Activated naive CD4-positive, alpha-beta T cell treated with anti-CD3 and anti-CD28 coated beads for 36 hours (primary cell): Measurements from ENCODE around the gene ABCC6. TPM values are rescaled to one million over a fixed set of nuclear protein-coding genes. Genes with fewer than 3 reads are reported as not detected.

Experiments
- CTCF ChIA-PET: fragments of 350-600 bp; sonication (Branson Sonifier 250); formaldehyde crosslinking; loops from one replicate; lab custom pipeline; 2021; ENCODE audit warnings: antibody characterized with exemption; lab: Charles Lee
- DNase-seq: peaks from one replicate; pipeline ENCODE4 v3.0.0-alpha.2; 2020
- H3K27ac Mint-ChIP-seq: one replicate; pipeline ENCODE4 v1.8.0; 2021; ENCODE audit warnings: mild to moderate bottlenecking, mixed read lengths
- H3K27me3 Mint-ChIP-seq: one replicate; pipeline ENCODE4 v1.8.0; 2021; ENCODE audit warnings: low read depth, mixed read lengths
- H3K36me3 Mint-ChIP-seq: one replicate; pipeline ENCODE4 v1.8.0; 2021; ENCODE audit warnings: low read depth, mixed read lengths
- H3K4me1 Mint-ChIP-seq: one replicate; pipeline ENCODE4 v1.8.0; 2021; ENCODE audit warnings: low read depth, mixed read lengths
- H3K4me3 Mint-ChIP-seq: one replicate; pipeline ENCODE4 v1.8.0; 2021; ENCODE audit warnings: mild to moderate bottlenecking, moderate library complexity, mixed read lengths
- H3K9me3 Mint-ChIP-seq: one replicate; pipeline ENCODE4 v1.8.0; 2021; ENCODE audit warnings: mixed read lengths
- intact Hi-C: fragments of 100-400 bp; cut with micrococcal nuclease; formaldehyde crosslinking; loops from one replicate; pipeline ENCODE4 v1.15.1; 2023
- total RNA-seq, 2 experiments: library from RNA; stranded (reverse); gene quantifications; one replicate each; pipeline ENCODE4 v1.2.3, GENCODE V29; 2021

The ABCC6 gene
- total RNA-seq, 2 experiments from 2014 or later: not detected

DNA sequence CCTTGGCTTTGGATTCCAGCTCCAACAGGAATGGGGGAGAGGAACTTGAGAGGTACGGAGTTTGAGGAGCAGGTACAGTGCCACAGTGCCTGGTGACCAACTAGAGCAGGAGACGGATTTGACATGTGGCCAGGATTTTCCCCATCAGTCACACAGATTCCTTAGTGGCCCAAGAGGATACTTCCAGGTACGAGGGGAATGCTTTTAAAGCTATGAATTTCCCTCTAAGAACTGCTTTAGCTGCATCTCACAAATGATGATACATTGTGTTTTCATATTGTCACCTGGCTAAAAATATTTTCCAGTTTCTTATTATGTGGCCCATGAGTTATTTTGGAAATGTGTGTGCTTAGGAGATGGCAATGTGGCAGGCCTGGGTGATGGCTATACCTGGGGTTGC is 98.3 kb downstream of the ABCC6 start:
- Mint-ChIP-seq H3K27ac (no peak overlapping the region), H3K4me1 (no peaks in the 10 kb centered on the region), H3K27me3 (no peaks in the 10 kb centered on the region), H3K9me3 (peaks cover 16% of the 10 kb centered on the region), H3K4me3 (no peak overlapping the region), H3K36me3 (peaks cover 61% of the 10 kb centered on the region)
- intact Hi-C loops: loop anchor here (10.0 kb wide), 1 partner anchor 450 kb away; no protein-coding TSS in a partner anchor
- no peak for DNase-seq
- CTCF ChIA-PET: no interaction called here

DNA sequence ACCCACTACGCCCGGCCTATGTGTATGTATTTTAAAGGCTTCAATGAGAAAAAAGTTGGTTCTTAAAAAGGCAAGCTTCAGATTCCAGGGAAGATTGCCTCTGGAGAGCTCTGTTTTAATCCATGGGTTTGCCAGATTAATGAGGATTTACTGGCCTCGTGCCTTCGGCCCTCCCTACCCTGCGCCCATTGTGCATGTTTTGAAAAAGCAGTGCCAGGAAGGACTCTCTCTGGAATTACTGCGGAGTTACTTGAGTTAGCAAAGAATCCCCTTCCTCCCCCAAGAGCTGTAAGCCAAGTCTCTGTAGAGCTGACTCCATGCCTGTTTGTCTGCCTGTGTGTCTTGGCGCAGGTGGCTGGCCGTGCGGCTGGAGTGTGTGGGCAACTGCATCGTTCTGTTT is 98.9 kb downstream of the ABCC6 start:
- peaks cover 16% of the 10 kb centered on the region for H3K9me3 Mint-ChIP-seq
- no peak for DNase-seq
- no peak overlapping the region for H3K4me3 Mint-ChIP-seq
- intact Hi-C loops: loop anchor here (10.0 kb wide), 1 partner anchor 450 kb away; no protein-coding TSS in a partner anchor
- no peaks in the 10 kb centered on the region for H3K27me3 Mint-ChIP-seq
- peaks cover 64% of the 10 kb centered on the region for H3K36me3 Mint-ChIP-seq
- H3K4me1 Mint-ChIP-seq: no peaks in the 10 kb centered on the region
- CTCF ChIA-PET: no interaction called here
- H3K27ac Mint-ChIP-seq: no peak overlapping the region

DNA sequence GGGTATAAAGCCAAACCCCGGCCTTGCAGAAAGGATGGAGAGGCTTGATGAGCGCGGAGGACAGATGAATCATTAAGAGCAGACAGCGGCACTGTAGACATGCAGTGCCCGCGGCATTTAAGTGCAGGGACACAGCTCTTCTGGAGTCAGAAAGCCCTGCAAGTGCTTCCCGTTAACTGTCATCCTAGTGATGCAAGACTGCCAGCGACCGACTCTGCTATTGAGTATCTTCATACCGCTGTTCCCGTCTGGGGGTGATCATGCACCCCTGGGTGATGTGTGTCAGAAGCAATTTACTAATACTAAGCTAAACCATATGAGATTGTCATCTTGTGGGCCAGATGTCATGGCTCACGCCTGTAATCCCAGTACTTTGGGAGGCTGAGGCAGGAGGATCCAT is 101.0 kb downstream of the ABCC6 start:
- Mint-ChIP-seq H3K9me3 (peaks cover 20% of the 10 kb centered on the region), H3K27ac (no peak overlapping the region), H3K36me3 (peaks cover 78% of the 10 kb centered on the region), H3K4me1 (no peaks in the 10 kb centered on the region), H3K4me3 (no peak overlapping the region), H3K27me3 (no peaks in the 10 kb centered on the region)
- CTCF ChIA-PET: interaction anchor here (1.5 kb wide), 1 partner anchor 247 kb away, joined by 5 read pairs; no protein-coding TSS in a partner anchor
- intact Hi-C loops: loop anchor here (10.0 kb wide), 1 partner anchor 447 kb away; no protein-coding TSS in a partner anchor
- DNase-seq: no peak

DNA sequence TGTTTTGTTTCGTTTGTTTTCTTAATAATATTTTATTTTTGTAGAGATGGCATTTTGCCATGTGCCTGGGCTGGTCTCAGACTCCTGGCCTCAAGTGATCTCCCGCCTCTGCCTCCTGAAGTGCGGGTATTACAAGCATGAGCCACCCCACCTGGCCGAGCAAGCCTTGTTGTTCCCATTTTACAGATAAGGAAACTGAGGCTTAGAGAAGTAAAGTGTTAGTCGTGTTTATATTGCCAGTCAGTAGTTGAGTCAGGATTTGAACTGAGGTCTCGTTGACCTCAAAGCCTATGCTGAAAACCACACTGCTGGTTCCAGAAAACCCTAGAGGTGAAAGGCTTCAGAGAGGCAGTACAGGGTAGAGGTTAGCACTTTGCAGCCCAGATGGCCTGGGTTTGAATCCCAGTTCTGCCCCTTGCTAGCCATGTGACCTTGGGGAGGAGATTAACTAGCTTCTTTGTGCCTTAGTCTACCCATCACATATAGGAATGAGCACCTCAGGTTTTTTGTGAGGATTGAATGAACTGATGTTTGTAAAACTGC is 102.0 kb downstream of the ABCC6 start:
- H3K27ac Mint-ChIP-seq: peak overlapping the region; percentile 46
- H3K27me3 Mint-ChIP-seq: no peaks in the 10 kb centered on the region
- H3K9me3 Mint-ChIP-seq: peaks cover 25% of the 10 kb centered on the region
- CTCF ChIA-PET: no interaction called here
- no peak overlapping the region for H3K4me3 Mint-ChIP-seq
- DNase-seq: no peak
- no peaks in the 10 kb centered on the region for H3K4me1 Mint-ChIP-seq
- peaks cover 85% of the 10 kb centered on the region for H3K36me3 Mint-ChIP-seq
- intact Hi-C loops: loop anchor here (10.0 kb wide), 1 partner anchor 446 kb away; no protein-coding TSS in a partner anchor

DNA sequence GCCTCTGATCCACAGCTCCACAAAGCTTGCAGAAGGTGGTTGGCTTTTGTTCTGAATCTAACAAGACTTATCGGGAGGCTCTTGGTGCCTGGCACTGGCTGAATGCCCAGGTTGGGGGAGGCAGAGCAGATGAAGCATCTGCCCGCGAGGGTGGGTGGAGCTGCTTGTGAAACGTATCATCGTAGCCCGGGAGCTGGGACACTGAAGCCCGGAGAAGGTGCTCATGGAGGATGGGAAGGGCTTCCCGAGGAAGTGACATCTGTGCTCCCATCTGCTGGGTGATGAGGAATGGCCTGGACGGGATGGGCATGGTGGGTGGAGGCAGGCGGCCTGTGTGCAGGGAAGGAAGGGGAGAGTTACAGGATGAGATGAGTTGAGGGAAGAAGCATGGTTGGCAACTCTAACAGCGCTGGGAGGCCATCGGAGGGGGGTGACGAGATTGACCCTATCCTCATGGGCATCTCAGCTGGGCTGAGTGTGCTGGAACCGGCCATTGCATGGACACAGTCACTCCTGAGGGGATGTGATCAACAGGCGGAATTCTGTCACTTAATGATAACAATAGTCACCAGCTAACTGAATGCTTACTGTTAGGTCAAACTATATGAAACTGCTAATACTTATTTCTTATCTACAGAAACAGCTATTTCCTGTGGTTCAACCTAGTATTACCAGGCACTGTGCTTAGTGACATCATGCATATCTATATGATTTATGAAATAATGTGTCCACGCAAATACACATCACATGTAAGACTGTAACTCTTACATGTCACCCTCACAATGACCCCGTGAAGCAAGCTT is 102.7 kb downstream of the ABCC6 start:
- H3K4me3 Mint-ChIP-seq: no peak overlapping the region
- intact Hi-C loops: loop anchor here (10.0 kb wide), 1 partner anchor 446 kb away; no protein-coding TSS in a partner anchor
- peaks cover 84% of the 10 kb centered on the region for H3K36me3 Mint-ChIP-seq
- CTCF ChIA-PET: interaction anchor here (0.5 kb wide), 1 partner anchor 376 kb away, joined by 3 read pairs; no protein-coding TSS in a partner anchor
- H3K4me1 Mint-ChIP-seq: no peaks in the 10 kb centered on the region
- no peak overlapping the region for H3K27ac Mint-ChIP-seq
- DNase-seq: no peak
- no peaks in the 10 kb centered on the region for H3K27me3 Mint-ChIP-seq
- H3K9me3 Mint-ChIP-seq: peaks cover 23% of the 10 kb centered on the region

DNA sequence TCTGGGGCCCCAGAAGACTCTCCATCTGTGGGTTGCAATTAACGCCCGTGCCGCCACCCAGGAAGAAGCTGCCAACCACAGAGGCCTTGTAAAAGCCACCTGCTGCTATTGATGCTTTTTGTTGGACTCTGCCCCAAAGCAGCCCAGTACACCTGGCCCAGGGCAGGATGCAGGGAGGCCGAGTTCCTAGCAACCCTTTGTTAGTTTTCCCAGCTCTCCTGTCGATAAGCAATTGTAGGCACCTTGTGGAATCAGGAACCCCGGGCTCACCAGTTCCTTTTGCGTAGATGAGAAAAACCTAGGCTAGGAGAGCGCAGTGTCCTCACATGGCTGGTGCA is 103.3 kb downstream of the ABCC6 start:
- H3K4me3 Mint-ChIP-seq: no peak overlapping the region
- no peaks in the 10 kb centered on the region for H3K4me1 Mint-ChIP-seq
- no peak overlapping the region for H3K27ac Mint-ChIP-seq
- CTCF ChIA-PET: interaction anchor here (0.5 kb wide), 1 partner anchor 376 kb away, joined by 3 read pairs; no protein-coding TSS in a partner anchor
- peaks cover 21% of the 10 kb centered on the region for H3K9me3 Mint-ChIP-seq
- no peak for DNase-seq
- peaks cover 86% of the 10 kb centered on the region for H3K36me3 Mint-ChIP-seq
- intact Hi-C loops: loop anchor here (10.0 kb wide), 1 partner anchor 445 kb away; no protein-coding TSS in a partner anchor
- no peaks in the 10 kb centered on the region for H3K27me3 Mint-ChIP-seq

DNA sequence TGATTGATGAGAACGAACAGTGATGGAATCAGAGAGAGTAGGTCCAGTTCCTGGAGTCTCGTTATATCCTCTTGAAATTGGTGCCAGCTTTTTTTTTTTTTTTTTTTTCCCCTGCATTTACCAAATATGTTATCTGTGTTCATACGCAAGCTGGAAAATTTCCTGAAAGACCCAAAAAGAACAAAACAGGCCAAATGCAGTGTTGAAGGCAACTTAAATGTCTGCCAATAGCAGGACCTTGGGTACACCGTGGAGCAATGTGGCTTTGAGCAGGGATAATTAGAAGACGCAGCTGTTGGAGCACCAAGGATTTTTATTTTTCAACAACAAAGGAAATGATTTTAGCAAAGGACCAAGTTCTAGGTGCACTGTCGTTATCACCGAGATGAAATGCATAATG is 105.0 kb downstream of the ABCC6 start:
- Mint-ChIP-seq H3K36me3 (peaks cover 85% of the 10 kb centered on the region), H3K4me1 (no peaks in the 10 kb centered on the region), H3K9me3 (peaks cover 10% of the 10 kb centered on the region), H3K4me3 (no peak overlapping the region), H3K27ac (no peak overlapping the region), H3K27me3 (no peaks in the 10 kb centered on the region)
- intact Hi-C loops: no loop called here
- DNase-seq: no peak
- CTCF ChIA-PET: no interaction called here

DNA sequence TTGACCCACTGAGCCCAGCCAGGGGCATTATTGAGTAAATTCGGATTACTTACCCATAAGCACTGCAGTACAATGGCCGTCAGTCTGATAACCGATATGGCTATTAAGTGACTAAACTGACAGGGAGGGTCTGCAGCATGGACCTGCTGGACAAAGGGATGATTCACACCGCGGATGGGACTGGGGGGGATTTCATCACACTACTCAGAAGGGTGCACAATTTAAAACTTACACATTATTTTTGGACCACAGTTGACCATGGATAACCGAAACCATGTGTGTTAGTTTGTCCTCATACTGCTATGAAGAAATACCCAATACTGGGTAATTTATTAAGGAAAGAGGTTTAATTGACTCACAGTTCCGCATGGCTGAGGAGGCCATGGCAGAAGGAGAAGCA is 106.5 kb downstream of the ABCC6 start:
- Mint-ChIP-seq H3K27ac (no peak overlapping the region), H3K4me3 (no peak overlapping the region), H3K9me3 (peaks cover 10% of the 10 kb centered on the region), H3K27me3 (no peaks in the 10 kb centered on the region), H3K4me1 (no peaks in the 10 kb centered on the region), H3K36me3 (peaks cover 82% of the 10 kb centered on the region)
- CTCF ChIA-PET: no interaction called here
- intact Hi-C loops: no loop called here
- no peak for DNase-seq

DNA sequence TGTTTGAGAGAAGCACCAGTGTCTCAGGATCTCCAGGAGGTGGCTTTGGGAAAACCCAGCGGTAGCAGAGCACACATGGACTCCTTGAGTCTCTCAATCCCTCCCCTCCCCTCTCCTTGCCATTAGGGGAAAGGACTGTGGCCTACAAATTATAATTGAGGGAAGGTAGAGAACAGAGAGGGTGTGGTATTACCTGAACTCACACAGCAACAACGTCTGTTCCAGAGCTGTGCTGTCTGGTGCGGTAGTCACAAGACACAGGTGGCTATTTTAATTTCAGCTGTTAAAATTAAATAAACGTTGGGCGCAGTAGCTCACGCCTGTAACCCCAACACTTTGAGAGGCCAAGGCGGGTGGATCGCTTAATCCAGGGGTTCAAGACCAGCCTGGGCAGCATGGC is 110.2 kb downstream of the ABCC6 start:
- Mint-ChIP-seq H3K36me3 (peaks cover 81% of the 10 kb centered on the region), H3K4me1 (no peaks in the 10 kb centered on the region), H3K27ac (no peak overlapping the region), H3K4me3 (no peak overlapping the region), H3K27me3 (no peaks in the 10 kb centered on the region), H3K9me3 (peaks cover 7% of the 10 kb centered on the region)
- CTCF ChIA-PET: no interaction called here
- intact Hi-C loops: no loop called here
- no peak for DNase-seq

DNA sequence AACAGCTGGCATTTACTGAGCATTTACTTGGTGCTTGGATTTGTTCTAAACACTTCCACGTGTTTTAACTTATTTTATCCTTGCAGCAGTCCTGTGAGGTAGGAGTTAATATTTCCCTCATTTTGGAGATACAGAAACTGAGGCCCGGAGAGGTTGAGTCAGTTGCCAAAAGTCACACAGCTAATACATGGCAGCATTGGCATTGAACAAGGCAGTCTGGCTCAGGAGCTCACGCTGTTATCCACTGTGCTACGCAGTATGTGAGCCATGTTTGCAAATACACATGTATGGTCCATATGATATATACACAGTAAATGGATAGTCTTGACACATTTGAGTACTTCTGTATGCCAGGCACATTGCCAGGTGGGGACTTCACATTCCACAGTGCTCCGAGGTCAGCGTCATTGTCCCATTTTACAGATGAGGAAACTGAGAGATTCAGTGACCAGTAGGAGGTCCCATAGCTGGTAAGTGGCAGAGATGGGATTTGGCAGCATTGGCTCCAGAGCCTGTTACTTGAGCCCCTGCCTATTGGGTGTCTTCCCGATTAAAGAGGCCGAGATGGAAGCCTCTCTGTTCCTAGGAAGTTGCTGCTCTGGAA is 110.7 kb downstream of the ABCC6 start:
- Mint-ChIP-seq H3K9me3 (peaks cover 7% of the 10 kb centered on the region), H3K36me3 (peaks cover 78% of the 10 kb centered on the region), H3K4me3 (no peak overlapping the region), H3K27ac (no peak overlapping the region), H3K4me1 (no peaks in the 10 kb centered on the region), H3K27me3 (no peaks in the 10 kb centered on the region)
- no peak for DNase-seq
- intact Hi-C loops: no loop called here
- CTCF ChIA-PET: no interaction called here

DNA sequence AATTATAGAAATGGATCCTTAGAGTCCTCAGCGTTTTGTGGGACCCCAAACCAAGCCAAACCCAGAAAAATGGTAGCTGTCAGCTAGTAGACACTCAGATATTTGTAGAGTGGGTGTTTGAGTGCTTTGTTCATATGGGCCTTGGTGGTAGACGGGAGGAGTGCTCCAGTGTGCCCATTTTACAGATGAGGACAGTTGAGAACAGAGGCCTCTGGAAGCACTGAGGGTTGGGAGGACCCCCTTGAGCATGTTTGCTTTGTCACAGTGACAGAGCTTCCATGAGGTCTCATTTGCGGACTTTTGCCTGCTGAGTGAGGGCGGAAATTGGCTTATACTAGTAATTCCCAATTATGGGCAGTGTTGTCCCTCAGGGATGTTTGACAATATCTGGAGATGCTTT is 111.7 kb downstream of the ABCC6 start:
- Mint-ChIP-seq H3K27me3 (no peaks in the 10 kb centered on the region), H3K4me3 (no peak overlapping the region), H3K9me3 (no peaks in the 10 kb centered on the region), H3K4me1 (no peaks in the 10 kb centered on the region), H3K36me3 (peaks cover 74% of the 10 kb centered on the region), H3K27ac (no peak overlapping the region)
- CTCF ChIA-PET: no interaction called here
- no peak for DNase-seq
- intact Hi-C loops: no loop called here

DNA sequence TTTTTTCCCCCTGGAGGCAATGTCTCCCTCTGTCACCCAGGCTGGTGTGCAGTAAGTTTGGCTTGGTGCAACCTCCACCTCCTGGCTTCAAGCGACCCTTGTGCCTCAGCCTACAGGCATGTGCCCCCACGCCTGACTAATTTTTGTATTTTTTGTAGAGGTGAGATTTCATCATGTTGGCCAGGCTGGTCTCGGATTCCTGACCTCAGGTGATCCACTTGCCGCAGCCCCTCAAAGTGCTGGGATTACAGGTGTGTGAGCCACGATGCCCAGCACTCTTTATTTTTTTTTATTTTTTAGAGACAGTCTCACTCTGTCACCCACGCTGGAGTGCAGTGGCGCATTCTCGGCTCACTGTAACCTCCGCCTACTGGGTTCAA is 113.2 kb downstream of the ABCC6 start:
- Mint-ChIP-seq H3K36me3 (peaks cover 66% of the 10 kb centered on the region), H3K4me3 (no peak overlapping the region), H3K4me1 (no peaks in the 10 kb centered on the region), H3K27me3 (no peaks in the 10 kb centered on the region), H3K27ac (no peak overlapping the region), H3K9me3 (no peaks in the 10 kb centered on the region)
- DNase-seq: no peak
- intact Hi-C loops: no loop called here
- CTCF ChIA-PET: no interaction called here
